GM04503 (cell line): ENCODE data around the gene CUEDC1.
A peak's percentile ranks its signal among the peaks of the same experiment; 100 is the strongest.

Source experiments
- DNase-seq: peaks from one replicate; pipeline ENCODE4 v3.0.0-alpha.2; 2012; ENCODE audit warnings: low read depth

CUEDC1 gene

DNA sequence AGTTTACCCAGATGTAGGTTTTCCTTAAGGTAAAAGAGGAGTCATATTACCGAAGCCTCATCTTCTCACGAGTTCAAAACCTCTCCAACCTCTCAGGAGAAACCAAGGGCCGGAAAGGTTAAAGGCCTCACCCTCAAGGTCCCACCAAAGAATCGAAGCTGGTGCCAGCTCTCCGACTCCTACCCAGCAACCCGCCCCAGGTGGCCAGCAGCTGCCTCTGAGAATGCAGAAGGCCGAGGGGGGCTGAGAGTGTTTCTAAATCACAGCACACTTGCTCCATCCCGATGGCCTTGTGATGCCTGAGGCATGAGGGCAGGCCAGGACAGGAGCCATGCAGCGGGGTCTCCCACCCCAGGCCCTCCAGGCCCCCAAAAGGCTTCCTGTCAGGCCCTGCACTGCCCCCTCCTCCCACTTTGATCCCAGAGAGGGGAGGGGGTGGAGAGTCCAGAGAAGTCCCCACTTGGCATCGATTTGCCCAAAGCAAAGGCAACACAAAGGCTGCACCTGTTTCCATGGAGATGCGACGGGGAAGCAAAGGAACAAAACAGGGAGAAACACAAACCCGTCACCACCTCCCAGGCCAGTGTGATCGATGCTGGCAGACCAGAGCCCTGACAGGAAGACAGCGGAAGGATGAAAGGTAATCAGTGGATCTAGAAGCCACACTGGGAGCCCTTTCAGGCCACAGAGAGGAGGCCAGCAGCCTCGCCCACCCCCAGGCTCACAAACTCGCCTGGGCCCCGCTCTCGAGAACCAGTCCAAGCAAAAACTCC lies 39.0 kb downstream of the CUEDC1 start:
- no peak for DNase-seq

- no peak for DNase-seq
These were observed 39.7 kb downstream of the CUEDC1 start for GRCh38 chr17:57915544-57915943.

DNA sequence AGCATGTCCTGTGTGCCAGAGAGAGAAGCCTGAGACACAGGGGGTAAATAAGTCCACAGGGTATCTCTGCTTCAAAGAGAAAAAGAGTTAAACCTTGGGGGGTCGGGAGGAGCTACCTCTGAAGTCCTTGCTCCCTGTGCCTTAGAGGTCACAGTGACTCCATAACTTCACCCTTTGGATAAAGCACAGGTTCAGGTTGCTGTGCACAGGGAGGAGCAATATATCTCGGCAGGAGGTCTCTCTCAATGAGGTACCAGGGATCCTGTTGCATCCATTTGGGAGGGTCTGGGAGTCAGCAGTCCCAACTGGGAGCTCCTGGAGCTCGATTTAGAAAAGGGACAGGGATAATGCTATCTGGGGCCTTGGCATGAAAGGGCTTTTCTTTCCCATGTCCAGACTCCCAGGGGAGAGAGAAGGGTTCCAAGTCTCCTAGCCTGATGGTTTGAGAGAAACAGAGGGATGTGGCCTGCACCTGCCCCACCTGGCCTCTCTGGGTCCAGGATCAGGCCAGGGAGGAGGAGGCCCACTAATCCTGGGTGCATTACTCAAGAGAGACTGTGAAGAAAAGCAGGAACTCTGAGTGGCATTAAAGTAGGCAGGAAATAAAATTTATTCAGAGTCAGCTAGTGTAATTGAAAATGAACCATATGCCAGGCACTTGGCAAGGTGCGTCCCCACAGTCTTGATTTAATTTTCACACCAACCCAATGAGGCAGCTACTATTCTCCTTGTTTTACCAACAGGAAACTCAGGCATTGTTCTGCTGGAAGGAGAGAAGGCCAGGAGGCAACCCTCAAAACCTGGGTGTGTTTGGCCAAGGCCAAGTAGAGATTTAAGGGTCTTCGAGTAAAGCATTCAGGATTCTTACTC lies 40.7 kb downstream of the CUEDC1 start:
- DNase-seq: no peak

DNA sequence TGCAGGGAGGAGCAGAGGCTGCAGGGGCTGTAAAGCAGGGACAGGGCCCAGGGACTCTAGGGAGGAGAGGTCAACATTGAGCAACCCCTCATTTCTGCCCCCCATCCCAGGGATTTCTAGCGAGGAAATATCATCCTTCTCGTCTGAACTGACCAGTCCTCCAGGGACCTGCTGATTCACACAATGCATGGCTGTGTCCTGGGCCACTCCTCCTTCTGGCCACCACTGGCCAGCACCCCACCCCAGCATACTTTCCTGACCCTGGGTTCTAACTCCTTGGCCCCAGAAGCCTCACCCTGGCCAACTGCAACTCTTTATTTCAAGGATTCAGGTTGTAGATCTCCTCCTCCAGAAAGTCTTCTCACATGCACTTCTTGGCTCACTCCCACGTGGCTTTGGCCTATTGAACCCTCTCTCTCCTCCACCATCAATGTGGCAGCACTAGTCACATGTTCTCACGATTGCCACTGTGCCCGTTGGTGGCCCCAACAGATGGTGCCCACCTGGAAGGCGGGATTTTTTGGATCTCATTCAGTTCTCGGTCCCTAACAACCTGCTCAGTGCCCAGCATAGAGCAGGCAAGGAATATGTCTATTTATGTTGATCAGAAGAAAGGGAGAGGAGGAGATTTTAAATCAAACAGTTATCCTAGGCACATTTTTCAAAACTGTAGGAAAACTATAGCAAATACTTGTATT lies 41.5 kb downstream of the CUEDC1 start:
- no peak for DNase-seq

DNA sequence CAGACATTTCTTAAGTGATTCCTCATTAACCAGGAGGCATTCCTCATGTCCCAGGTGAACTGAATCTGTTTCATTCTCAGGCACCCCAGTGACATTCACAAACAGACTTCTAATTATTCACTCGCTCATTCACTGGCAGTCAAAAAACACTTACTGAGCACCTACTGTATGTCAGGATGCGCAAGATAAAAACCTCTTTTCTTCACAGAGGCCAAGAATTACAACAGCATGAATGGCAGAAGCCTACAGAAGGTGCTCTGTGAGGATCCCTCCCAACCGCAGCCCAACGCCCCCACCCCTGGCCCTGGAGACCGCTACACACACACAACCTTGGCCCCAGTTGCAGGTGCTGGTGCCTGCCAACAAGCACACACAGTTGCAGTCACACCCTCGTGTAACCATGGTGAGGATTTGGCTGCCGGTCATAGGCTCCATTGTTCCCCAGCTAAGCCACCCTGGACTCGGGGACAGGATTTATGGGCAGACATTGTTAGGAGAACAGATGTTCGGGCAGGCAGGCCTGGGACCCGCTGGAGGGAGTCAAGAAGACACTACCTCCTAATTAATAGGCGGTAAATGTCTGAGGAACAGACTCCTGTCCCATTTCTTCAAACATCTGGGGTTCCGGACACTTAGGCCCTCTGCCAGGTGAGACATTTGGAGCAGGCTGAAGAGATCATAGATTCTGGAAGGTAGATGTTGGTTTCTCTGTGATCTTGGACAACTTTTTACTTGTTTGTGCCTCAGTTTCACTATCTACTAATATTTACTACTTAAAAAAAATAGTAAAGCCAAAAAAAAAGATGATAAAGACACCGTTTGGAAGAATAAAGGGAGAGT lies 43.2 kb downstream of the CUEDC1 start:
- no peak for DNase-seq

GRCh38 chr17:57910462-57911420 lies 44.5 kb downstream of the CUEDC1 start:
- DNase-seq: no peak

- no peak for DNase-seq
These were observed 45.7 kb downstream of the CUEDC1 start for GRCh38 chr17:57909551-57909950.

- no peak for DNase-seq
These were observed 46.9 kb downstream of the CUEDC1 start for GRCh38 chr17:57908278-57908677.

- no peak for DNase-seq
These were observed 48.3 kb downstream of the CUEDC1 start for GRCh38 chr17:57906910-57907309.

DNA sequence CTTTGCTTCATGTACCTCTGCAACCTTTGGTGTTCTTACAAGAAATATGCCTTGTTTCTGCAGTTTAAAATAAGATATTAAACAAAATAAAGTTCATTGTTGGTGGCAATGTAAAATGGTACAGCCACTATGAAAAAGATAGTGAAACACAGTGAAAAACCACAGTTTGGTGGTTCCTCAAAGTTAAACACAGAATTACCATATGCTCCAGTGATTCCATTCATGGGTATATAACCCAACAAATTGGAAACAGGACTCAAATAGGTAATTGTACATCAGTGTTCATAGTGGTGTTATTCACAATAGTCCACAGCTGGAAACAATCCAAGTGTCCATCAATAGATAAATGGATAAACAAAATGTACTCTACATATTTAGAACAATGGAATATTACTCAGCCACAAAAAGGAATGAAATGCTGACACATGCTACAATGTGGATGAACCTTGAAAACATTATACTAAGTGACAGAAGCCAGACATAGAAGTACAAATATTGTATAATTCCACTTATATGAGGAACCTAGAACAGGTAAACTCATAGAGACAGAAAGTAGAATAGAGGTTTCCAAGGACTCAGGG lies 49.2 kb downstream of the CUEDC1 start:
- DNase-seq: no peak

GRCh38 chr17:57903961-57904360 lies 51.3 kb downstream of the CUEDC1 start:
- DNase-seq: no peak

- DNase-seq: peak; percentile 75
These were observed 52.1 kb downstream of the CUEDC1 start for GRCh38 chr17:57902800-57903759.

DNA sequence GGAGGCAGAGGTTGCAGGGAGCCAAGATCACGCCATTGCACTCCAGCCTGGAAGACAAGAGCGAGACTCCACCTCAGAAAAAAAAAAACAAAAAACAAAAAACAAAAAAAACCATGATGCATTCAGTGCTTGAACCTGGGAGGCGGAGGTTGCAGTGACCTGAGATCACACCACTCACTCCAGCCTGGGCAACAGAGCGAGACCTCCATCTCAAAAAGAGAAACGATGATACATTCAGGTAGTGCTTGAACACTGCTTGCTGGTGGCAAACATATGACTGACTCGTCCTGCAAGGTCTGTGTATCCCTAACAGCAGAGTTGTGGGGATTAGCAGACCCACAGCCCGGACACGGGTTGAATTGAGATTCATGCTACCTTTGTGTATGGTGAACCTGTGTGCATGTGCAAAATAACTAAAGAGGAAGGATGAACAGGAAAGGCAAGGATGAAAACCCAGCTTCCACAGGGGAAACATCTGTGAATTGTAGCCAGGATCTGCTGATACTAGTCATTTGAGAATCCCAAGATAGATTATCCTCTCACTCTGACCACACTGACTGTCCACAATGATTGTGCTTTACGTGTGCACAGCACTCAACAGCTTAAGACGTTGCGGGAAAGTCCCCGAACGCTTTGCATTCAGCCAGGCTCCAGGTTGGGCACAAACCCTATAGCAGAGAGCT lies 53.0 kb downstream of the CUEDC1 start:
- no peak for DNase-seq

DNA sequence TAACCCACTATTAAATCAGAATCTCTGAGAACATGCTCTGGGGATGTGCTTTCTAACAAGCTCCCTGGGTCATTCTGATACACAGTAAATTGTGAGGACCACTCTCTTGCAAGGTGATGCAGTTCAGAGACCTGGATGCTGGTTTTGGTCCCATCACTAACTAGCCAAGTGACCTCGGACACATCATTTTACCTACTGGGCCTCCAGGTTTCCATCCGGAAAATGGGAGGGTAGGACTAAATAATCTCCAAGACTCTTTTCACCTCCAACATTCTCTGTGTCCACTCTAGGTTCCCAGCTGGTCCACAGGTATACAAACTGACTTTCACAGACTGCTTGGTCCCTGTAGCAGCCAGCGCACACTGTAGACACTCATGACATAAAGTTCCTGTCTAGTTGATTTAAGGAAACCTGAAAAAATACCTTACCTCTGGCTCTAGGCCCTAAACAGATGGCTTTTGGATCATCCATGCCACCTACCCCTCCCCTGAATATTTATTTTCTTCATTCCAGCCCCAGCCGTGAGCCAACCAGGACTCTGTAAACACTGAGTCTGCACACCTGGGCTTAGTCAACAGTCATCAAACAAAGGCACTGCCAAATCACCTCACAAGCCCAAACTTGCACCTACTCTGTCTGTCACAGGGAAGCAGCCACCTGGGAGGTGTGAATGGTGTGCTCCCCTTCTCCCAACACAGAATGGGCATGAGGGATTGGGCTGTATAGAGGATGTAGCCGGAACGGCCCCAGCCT lies 54.0 kb downstream of the CUEDC1 start:
- DNase-seq: no peak

DNA sequence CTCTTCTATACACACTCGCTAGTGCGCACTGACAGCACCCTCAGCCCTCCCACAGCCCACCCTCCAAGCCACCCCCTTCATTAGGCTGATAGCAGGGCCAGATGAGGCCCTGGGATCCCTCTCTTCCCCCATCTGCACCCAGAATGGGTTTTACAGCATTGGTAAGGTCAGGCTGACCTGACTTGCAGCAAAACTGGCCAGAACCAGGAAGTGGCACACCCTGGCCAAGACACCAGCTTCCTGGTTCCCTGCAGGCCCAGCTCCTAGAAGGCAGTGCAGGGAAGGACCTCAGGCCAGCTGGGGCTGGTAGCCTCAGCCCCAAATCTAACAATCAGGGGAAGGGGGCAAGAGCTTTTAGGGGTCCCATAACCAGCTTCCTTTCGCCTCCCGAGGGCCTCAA lies 55.4 kb downstream of the CUEDC1 start:
- DNase-seq: no peak

DNA sequence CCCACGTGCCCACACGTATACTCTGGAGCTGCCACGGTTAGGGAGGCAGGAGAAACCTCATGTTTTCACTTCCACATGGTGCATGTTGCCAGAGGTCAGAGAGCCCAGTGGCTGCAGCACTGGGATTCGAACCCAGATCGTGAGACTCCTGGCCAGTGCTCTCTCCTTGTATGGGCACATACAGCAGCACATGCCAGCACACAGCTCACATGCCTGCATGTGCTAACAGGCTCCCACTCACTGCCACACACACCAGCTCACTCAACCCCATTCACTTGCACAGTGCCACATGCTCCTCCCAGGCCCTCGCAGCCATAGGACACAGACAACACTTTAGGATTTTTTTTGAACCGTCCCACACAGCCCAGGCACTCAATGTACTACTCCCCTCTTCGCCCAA lies 55.8 kb downstream of the CUEDC1 start:
- DNase-seq: no peak

DNA sequence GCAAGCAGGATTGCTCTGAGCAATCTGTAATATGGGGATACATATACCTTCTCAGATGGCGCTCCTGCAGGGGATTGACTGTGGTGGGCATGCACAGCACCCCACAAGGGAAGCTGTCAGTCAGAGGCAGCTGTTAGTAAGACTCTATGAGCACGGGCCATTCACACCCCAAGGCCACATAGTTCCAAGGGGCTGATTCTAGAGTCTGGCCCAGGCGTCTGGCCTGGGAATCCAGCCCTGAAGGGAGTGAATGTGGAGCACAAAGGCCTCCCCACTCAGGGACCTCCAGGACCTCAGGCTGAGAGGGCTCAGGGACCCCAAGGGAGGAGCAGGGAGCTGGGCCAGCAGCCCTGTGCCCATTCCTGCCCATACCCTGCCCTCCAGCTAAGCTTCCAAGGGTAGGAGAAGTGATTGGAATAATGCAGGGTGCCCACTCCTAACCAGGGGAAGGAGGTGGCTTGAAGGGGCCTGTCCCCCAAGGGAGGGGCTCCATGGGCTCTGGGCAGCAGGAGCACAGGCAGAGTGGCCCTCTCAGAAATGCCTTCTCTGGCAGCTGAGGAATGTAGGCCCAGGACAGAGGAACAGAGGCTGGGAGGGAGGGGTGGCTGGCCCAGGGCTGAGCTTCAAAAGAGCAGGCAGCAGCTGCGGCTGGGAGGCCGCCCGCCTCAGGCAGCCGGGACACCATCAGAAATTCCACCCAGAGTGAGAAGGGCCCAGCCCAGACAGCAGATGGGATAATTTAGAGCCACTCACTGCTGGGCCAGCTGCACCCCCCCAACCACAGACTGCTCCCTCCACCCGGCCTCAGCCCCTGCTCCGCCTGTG lies 56.5 kb downstream of the CUEDC1 start:
- no peak for DNase-seq
